Activated T-helper 1 cell treated with anti-CD3 and anti-CD28 coated beads, Interleukin-12 subunit alpha, Interleukin-12 subunit beta, Interleukin-2, Interleukin-4 antibody, amounts not matched to agents 30 ng/mL and 10 ng/mL and 1 ng/mL, durations not matched to agents 14 hours and 24 hours and 36 hours (primary cell): ENCODE results near the gene LMO1. TPM values are rescaled to one million over a fixed set of nuclear protein-coding genes. Genes with fewer than 3 reads are reported as not detected.

Experiments used
- DNase-seq: peaks from one replicate; pipeline ENCODE4 v3.0.0; 2021; ENCODE audit warnings: low spot score
- H3K27ac Mint-ChIP-seq: one replicate; pipeline ENCODE4 v1.8.0; 2021; ENCODE audit warnings: mild to moderate bottlenecking, mixed read lengths
- H3K27me3 Mint-ChIP-seq: one replicate; pipeline ENCODE4 v1.8.0; 2022; ENCODE audit warnings: mild to moderate bottlenecking, moderate library complexity, mixed read lengths; ENCODE audit not compliant: insufficient read depth
- H3K36me3 Mint-ChIP-seq: one replicate; pipeline ENCODE4 v1.8.0; 2021; ENCODE audit warnings: low read depth, mixed read lengths
- H3K4me1 Mint-ChIP-seq: one replicate; pipeline ENCODE4 v1.8.0; 2021; ENCODE audit warnings: low read depth, mixed read lengths
- H3K4me3 Mint-ChIP-seq: one replicate; pipeline ENCODE4 v1.8.0; 2021; ENCODE audit warnings: mild to moderate bottlenecking, moderate library complexity, mixed read lengths
- H3K9me3 Mint-ChIP-seq: one replicate; pipeline ENCODE4 v1.8.0; 2021; ENCODE audit warnings: mixed read lengths
- intact Hi-C: fragments of 100-400 bp; cut with micrococcal nuclease; formaldehyde crosslinking; loops from one replicate; pipeline ENCODE4 v1.15.1; 2024
- total RNA-seq: library from RNA; stranded (reverse); gene quantifications from 2 replicates; pipeline ENCODE4 v1.2.3, GENCODE V29; 2022

Gene LMO1
- total RNA-seq, 1 donor from 2014 or later, result not detected

DNA sequence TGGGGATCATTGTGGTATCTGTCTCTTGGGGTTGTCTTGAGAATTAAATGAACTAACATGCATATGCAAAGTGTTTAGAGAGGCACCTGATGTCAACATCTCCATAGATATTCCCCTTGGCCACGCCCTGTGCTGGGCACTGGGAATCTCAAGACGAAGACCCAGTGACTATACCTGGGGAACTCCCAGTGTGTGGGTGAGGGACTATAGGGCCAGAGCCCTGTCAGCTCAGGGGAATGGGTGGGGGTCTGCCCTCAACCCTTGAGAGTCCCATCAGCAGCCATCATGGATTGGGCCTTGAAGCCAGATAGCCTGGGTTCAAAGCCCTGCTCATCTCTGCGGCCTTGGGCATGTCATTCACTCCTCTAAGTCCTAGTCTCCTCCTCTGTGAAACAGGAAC, 21.6 kb upstream of the LMO1 start:
- intact Hi-C loops, result no loop called here
- Mint-ChIP-seq H3K4me3 (no peak overlapping the region), H3K27ac (no peak overlapping the region), H3K9me3 (no peaks in the 10 kb centered on the region), H3K36me3 (no peaks in the 10 kb centered on the region), H3K27me3 (peaks cover 6% of the 10 kb centered on the region), H3K4me1 (no peaks in the 10 kb centered on the region)
- no peak for DNase-seq

DNA sequence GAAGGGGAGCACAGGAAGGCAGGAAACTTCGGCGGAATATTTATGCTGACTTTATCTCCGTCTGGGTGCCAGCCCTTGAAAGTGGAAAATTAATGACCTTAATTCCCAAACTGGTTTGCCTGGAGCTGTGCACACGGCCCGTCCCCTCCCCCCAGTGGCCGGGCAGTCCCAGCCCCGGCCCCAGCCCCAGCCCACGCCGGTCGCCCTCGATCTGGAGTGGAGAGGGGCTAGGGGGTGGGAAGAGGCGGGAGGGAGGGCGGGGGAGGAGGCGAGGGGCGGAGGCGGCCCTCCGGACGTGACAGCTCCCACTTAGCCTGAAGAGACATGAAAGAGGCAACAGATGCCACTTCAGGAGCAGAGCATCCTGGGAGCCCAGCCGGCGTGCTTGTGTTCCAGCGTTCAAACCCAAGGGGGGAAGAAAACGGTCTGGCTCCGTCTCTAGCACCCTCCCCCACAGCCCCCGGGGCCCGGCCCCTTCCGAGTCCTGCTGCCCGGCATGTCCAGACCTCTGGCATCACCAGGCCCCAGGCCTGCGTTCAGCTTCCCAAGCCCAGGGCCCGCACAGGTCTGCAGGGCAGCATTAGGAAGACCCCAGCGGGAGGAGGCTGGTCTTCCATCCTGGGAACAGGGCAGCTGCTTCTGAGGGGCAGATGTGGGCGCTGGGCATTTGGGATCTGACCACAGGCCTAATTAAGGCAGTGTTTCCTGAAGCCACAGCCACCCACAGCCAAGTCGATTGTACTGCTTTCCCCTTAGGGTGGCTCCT, 20.0 kb upstream of the LMO1 start:
- Mint-ChIP-seq H3K27ac (no peak overlapping the region), H3K4me1 (no peaks in the 10 kb centered on the region), H3K4me3 (no peak overlapping the region), H3K27me3 (peaks cover 7% of the 10 kb centered on the region), H3K36me3 (no peaks in the 10 kb centered on the region), H3K9me3 (no peaks in the 10 kb centered on the region)
- DNase-seq, result no peak
- intact Hi-C loops, result no loop called here

DNA sequence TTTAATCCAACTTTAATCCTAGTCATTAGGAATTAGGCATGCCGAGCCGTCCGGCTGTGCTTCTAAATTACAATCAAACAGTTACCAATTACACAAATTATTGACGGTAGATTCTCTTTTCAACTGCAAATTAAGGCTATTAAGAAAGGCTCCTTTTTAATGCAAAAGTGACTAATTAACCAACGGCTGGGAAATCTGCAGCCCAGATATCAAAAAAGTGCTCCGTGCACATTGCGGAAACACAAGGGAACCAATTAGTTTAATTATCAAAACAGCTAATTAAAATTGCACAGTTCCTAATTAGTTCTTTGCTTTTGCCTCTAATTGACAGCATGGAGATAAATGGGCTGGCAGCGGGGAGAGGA, 19.4 kb upstream of the LMO1 start:
- DNase-seq, result no peak
- no peaks in the 10 kb centered on the region for H3K9me3 Mint-ChIP-seq
- intact Hi-C loops, result no loop called here
- H3K36me3 Mint-ChIP-seq, result no peaks in the 10 kb centered on the region
- H3K27ac Mint-ChIP-seq, result no peak overlapping the region
- no peaks in the 10 kb centered on the region for H3K4me1 Mint-ChIP-seq
- peaks cover 7% of the 10 kb centered on the region for H3K27me3 Mint-ChIP-seq
- no peak overlapping the region for H3K4me3 Mint-ChIP-seq

DNA sequence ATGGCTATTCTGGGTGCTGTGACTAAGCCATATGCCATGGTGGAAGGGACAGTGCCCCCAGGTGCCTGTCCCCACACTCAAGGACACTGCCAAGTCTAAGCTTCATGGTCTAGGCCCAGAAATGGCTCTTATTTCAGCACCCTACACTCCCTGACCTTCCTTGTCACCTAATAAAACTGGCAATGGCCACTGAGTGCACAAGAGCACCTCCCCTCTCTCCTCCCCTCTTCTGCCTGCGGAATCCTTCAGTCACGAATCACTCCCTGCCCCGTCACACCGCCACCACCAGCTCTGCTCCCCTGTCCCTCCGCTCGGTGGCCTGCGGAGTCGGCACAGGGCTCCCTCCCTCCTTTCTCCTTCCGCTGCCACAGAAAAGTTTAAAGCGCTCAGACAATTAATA, 19.0 kb upstream of the LMO1 start:
- no peak overlapping the region for H3K4me3 Mint-ChIP-seq

DNA sequence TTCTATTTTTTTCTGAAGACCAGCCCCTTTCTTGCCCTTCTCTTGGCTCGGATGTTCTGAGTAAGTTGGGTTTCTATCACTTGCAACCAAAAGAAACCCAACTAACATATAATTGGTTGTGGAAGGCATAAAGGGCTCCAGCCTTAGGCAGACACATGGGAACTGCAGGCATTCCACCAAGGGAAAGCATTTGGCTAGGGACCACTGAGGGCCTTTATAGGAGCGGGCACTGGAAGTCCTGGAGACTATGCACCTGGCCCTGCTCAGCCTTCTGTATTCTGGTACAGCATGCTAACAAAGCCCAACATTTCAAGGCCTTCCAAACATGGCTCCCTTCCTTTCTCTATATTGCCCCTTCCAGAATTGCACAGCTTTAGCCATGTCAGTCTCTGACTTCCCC, 17.6 kb upstream of the LMO1 start:
- no peak for DNase-seq
- Mint-ChIP-seq H3K36me3 (no peaks in the 10 kb centered on the region), H3K27ac (no peak overlapping the region), H3K4me1 (no peaks in the 10 kb centered on the region), H3K9me3 (no peaks in the 10 kb centered on the region), H3K27me3 (peaks cover 11% of the 10 kb centered on the region), H3K4me3 (no peak overlapping the region)
- intact Hi-C loops, result no loop called here

More for the DNA sequence above, 19.0 kb upstream of the LMO1 start:
- Mint-ChIP-seq H3K9me3 (no peaks in the 10 kb centered on the region), H3K27me3 (peaks cover 7% of the 10 kb centered on the region), H3K27ac (no peak overlapping the region), H3K36me3 (no peaks in the 10 kb centered on the region), H3K4me1 (no peaks in the 10 kb centered on the region)
- no peak for DNase-seq
- intact Hi-C loops, result no loop called here

DNA sequence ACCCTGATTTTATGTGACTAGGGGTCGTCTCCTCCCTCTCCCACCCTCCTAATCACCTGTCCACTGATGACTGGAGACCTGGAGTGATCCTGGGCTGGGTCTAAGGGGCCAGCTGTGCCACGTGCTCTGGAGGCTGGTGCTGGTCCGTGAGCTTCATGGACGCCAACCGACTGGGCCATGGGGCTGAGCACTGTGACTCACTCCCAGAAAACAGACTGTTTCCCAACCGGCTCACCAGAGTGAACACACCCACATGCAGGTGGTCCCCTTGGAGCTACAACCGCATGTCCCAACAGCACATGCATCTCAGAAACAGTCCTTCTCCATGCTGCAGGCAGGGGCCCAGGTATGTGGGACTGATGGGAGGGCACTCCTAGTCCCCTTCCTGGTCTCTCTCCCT, 14.0 kb upstream of the LMO1 start:
- Mint-ChIP-seq H3K9me3 (no peaks in the 10 kb centered on the region), H3K36me3 (no peaks in the 10 kb centered on the region), H3K4me1 (no peaks in the 10 kb centered on the region), H3K27me3 (peaks cover 9% of the 10 kb centered on the region), H3K27ac (no peak overlapping the region), H3K4me3 (no peak overlapping the region)
- no peak for DNase-seq
- intact Hi-C loops, result no loop called here

DNA sequence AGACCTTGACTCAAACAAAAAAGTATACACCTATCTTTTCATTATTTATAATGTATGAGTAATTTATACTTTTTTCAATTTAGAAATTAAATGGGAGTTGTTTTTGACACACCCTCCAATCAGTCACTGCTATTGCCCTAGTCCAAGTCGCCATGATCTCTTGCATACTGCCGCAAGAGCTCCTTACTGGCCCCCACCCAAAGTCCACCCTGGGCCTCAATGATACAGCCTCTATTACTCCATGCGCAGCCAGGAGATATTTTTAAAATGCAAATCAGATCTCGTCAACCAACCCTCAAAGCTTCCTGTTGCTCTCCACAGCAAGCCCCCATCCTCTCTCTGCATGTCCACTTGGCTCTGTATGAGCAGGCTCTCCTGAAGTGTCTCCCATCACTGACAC, 12.8 kb upstream of the LMO1 start:
- H3K36me3 Mint-ChIP-seq, result no peaks in the 10 kb centered on the region
- H3K27ac Mint-ChIP-seq, result no peak overlapping the region
- no peaks in the 10 kb centered on the region for H3K4me1 Mint-ChIP-seq
- H3K4me3 Mint-ChIP-seq, result no peak overlapping the region
- H3K27me3 Mint-ChIP-seq, result peaks cover 15% of the 10 kb centered on the region
- no peak for DNase-seq
- H3K9me3 Mint-ChIP-seq, result no peaks in the 10 kb centered on the region
- intact Hi-C loops, result no loop called here

DNA sequence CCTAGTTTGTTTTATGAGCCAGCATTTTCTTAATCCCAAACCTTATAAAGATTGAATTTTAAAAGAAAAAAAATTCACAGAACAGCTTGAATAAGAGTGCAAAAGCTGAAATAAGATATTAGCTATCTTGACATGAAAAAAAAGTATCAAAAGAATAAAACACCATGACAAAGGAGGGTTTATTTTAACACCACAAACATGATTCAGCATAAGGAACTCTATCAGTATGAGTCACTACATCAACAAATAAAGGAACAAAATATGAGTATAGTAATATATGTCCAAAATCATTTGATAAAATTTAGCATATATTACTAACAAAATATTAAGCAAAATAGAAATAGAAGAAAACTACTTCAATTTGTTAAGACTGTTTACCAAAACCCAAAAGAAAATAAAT, 9.6 kb upstream of the LMO1 start:
- no peaks in the 10 kb centered on the region for H3K9me3 Mint-ChIP-seq
- peaks cover 42% of the 10 kb centered on the region for H3K27me3 Mint-ChIP-seq
- no peak for DNase-seq
- H3K36me3 Mint-ChIP-seq, result no peaks in the 10 kb centered on the region
- intact Hi-C loops, result no loop called here
- no peaks in the 10 kb centered on the region for H3K4me1 Mint-ChIP-seq
- no peak overlapping the region for H3K27ac Mint-ChIP-seq
- no peak overlapping the region for H3K4me3 Mint-ChIP-seq

DNA sequence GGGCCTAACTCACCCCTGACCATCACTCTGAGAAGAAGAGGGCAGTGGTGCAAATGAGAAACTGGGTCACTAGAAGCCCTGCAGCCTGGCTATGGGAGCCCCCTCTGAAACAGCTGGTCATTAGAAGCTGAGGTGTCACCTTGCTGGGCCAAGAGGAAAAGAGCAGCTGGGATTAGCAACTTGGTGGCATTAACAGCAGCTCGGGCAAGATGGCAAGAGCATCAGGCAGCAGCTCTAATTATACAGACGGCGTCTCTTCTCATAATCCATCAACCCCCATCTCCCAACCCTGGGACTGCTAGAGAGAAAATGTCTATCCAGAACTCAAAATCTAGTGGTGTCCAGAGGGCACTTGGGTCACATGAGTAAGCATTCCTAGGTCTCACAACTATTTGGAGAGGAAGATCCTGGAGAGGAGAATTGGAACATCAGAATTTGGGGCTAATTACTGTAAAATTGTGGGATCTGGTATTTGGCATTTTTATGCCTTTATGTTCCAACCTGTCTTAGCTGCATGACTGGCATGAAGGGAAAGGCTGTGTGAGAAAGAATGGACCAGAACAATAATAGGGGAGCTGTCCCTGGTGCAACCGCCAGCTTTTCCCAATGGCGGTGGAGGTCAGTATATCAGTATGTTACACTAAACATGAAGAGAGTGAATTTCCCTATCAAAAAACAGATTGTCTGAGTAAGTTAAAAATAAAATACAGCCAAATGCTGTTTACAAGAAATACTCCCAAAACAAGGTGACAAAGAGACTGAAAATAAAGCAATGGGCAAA, 7.6 kb upstream of the LMO1 start:
- Mint-ChIP-seq H3K36me3 (no peaks in the 10 kb centered on the region), H3K27ac (no peak overlapping the region), H3K9me3 (no peaks in the 10 kb centered on the region), H3K4me1 (no peaks in the 10 kb centered on the region), H3K4me3 (no peak overlapping the region), H3K27me3 (peaks cover 44% of the 10 kb centered on the region)
- DNase-seq, result no peak
- intact Hi-C loops, result no loop called here

DNA sequence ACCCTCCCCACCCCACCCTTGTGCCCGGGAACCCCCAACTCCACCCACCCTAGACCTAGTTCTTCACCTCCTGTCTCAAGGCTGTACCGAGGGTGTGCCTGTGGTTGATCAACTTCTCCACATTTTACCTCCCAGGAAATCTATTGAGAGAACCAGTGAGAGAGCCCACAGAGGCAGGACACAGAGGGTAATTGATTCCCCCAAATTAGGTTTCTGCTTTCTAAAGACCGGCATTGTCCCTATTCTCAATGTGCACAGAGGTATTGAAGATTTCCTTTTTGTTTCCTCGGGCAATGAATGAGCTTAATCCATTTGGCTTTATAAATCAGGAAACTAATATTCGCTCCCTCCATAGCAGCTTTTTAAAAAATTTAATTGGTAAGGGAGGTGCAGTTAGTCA, 6.0 kb upstream of the LMO1 start:
- H3K27ac Mint-ChIP-seq, result no peak overlapping the region
- H3K4me3 Mint-ChIP-seq, result no peak overlapping the region
- intact Hi-C loops, result no loop called here
- H3K27me3 Mint-ChIP-seq, result peaks cover 53% of the 10 kb centered on the region
- no peak for DNase-seq
- no peaks in the 10 kb centered on the region for H3K4me1 Mint-ChIP-seq
- H3K36me3 Mint-ChIP-seq, result no peaks in the 10 kb centered on the region
- H3K9me3 Mint-ChIP-seq, result no peaks in the 10 kb centered on the region

DNA sequence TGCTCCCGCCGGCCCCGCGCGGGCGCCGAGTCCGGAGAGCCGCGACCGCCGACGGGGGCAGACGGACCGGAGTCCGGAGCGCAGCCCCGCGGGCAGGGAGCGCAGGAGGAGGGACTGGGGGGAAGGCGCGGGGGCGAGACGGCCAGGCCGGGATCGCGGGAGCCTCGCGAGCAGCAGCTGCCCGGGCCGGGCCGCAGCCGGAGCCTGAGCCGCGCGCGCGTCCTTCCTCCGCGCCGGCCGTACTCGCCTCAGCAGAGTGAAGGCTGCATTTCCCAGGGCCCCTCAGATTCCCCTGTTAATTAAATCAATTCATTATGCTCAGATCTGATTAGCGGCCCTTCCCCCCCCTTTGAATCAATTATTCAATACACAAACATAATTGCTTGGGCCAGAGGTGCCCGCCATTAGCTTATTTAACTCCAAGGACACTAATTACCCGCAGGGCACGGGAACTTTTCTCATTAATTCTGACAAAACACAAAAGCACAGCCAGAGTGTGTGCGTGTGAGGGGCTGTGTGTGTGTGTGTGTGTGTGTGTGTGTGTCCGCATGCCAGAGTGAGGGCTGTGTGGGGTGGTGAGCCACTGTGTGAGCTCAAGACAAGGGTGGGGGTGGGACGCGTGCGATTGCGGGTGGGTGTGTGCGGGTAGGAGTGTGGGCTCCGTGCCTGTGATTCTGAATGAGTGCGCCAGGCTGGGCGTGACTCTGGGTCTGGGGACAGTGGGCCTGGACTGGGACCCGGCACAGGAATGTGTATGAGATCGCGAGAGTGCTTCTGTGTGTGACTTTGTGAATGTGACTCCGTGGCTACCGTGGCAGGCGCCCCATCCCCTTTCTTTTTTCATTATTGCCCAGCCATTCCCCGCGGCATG, 5.1 kb upstream of the LMO1 start:
- Mint-ChIP-seq H3K27ac (no peak overlapping the region), H3K4me1 (peaks cover 5% of the 10 kb centered on the region), H3K9me3 (no peaks in the 10 kb centered on the region), H3K4me3 (peak overlapping the region; percentile 22), H3K36me3 (no peaks in the 10 kb centered on the region), H3K27me3 (peaks cover 62% of the 10 kb centered on the region)
- intact Hi-C loops, result no loop called here
- DNase-seq, result no peak

DNA sequence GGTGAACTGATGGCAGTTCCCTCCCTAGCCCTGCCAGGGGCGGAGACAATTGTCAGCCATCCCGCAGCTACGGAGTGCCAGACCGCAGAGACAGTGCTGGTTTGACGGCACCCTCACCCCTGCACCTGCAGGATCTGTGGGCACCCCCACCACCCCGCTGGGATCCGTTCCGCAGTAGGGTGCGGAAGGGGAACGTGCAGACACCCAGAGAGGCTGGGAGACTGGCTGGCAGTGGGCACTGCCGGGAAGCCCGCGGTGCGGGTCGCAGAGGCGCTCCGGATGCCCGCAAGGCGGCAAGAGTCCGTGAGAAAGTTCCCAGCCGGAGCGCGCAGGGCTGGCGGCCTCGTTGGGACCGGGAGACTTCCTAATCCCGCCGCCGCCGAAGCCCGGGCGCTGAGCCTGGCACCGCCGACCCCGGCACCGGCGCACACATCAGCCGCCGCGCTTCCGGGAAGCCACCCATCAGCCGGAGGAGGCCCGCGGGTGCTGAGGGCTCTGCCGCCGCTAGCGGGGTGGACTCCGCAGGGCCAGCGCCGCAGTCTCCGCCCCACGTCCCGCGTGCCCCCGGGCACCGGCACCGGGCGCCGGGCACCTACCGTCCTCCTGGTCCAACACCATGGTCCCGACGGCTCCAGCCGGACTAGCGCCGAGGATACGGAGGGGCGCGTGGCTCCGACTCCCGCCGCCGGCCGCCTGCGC, 4.3 kb upstream of the LMO1 start:
- H3K27me3 Mint-ChIP-seq, result peaks cover 68% of the 10 kb centered on the region
- intact Hi-C loops, result no loop called here
- H3K4me1 Mint-ChIP-seq, result peaks cover 9% of the 10 kb centered on the region
- no peak overlapping the region for H3K4me3 Mint-ChIP-seq
- H3K27ac Mint-ChIP-seq, result no peak overlapping the region
- no peak for DNase-seq
- H3K36me3 Mint-ChIP-seq, result no peaks in the 10 kb centered on the region
- no peaks in the 10 kb centered on the region for H3K9me3 Mint-ChIP-seq
